ENCODE results near the gene NAA35. TPM values are rescaled to one million over a fixed set of nuclear protein-coding genes. Genes with fewer than 3 reads are reported as not detected.
"Not testable (repeated sequence)": the region's sequence is repeated elsewhere in the genome, so short reads cannot be mapped to it uniquely, and the experiment has no call there.

Gene NAA35
- total RNA-seq, 2 donors from 2014 or later = 16.7 to 26.2 TPM

- TF ChIP-seq POLR2AphosphoS5 (IDR thresholded peaks at IDR 0.05) = no peak
- TF ChIP-seq, protein P1, sequence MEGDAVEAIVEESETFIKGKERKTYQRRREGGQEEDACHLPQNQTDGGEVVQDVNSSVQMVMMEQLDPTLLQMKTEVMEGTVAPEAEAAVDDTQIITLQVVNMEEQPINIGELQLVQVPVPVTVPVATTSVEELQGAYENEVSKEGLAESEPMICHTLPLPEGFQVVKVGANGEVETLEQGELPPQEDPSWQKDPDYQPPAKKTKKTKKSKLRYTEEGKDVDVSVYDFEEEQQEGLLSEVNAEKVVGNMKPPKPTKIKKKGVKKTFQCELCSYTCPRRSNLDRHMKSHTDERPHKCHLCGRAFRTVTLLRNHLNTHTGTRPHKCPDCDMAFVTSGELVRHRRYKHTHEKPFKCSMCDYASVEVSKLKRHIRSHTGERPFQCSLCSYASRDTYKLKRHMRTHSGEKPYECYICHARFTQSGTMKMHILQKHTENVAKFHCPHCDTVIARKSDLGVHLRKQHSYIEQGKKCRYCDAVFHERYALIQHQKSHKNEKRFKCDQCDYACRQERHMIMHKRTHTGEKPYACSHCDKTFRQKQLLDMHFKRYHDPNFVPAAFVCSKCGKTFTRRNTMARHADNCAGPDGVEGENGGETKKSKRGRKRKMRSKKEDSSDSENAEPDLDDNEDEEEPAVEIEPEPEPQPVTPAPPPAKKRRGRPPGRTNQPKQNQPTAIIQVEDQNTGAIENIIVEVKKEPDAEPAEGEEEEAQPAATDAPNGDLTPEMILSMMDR (IDR thresholded peaks at IDR 0.05) = no peak
- no peak for TF ChIP-seq POLR2A (IDR thresholded peaks at IDR 0.05)
- no peak for DNase-seq (ENCODE audit: low spot score)
- 60% methylated on average over 6 of the region's 6 CpGs for WGBS
- Histone ChIP-seq H3K4me3 (no peak overlapping the region), H3K4me1 (replicated peaks) (peaks cover 7% of the 10 kb centered on the region), H3K36me3 (no peaks in the 10 kb centered on the region), H3K27ac (no peak overlapping the region), H3K9me3 (no peaks in the 10 kb centered on the region), H3K27me3 (replicated peaks; ENCODE audit: insufficient read depth) (no peaks in the 10 kb centered on the region)
- intact Hi-C loops (cut with DNase I) = no loop called here
These were observed 104.7 kb downstream of the NAA35 start for GRCh38 chr9:86045654-86046053.

DNA sequence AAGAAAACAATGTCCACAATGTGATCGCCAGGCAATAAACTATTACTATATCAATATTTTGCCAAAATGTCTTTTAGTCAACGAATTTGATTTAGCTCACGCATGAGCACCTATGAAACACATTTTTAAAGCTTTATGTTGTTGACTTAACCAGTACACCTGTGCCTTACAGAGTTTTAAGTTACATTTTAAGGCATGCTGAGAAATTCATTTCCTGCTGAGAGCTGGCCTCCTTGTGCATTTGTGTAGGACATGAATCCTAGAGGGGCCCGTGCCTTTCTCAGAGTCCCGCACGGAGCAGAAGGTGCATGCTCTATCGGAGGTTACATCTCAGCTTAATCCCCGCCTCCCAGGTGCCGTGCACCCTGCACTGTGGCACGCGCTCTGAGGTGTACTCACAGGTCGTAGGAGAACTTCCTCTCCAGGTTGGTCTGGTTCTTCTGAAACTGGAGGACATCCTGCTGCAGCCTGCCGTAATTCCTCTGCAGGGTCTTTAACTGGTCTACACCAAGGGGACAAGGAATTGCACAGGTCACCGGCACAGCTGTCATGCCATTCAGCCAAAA is 105.2 kb downstream of the NAA35 start:
- DNase-seq (ENCODE audit: low spot score) = peak; percentile 20
- Histone ChIP-seq H3K27ac (peak overlapping the region; percentile 5 to 14), H3K27me3 (replicated peaks; ENCODE audit: insufficient read depth) (no peaks in the 10 kb centered on the region), H3K9me3 (no peaks in the 10 kb centered on the region), H3K36me3 (no peaks in the 10 kb centered on the region), H3K4me1 (replicated peaks) (peaks cover 7% of the 10 kb centered on the region), H3K4me3 (no peak overlapping the region)
- 41% methylated on average over 14 of the region's 14 CpGs for WGBS
- intact Hi-C loops (cut with DNase I) = no loop called here
- TF ChIP-seq, protein P1 (IDR thresholded peaks at IDR 0.05) = no peak
- TF ChIP-seq POLR2AphosphoS5 (IDR thresholded peaks at IDR 0.05) = peak; percentile 39
- no peak for TF ChIP-seq POLR2A (IDR thresholded peaks at IDR 0.05)

- 51% methylated on average over 8 of the region's 8 CpGs for WGBS
- H3K9me3 ChIP-seq = no peaks in the 10 kb centered on the region
- peak overlapping the region; percentile 5 to 27 for H3K27ac ChIP-seq
- DNase-seq (ENCODE audit: low spot score) = no peak
- no peak for TF ChIP-seq POLR2AphosphoS5 (IDR thresholded peaks at IDR 0.05)
- TF ChIP-seq, protein P1 (IDR thresholded peaks at IDR 0.05) = peak in 1 of 4 experiments; percentile 2
- H3K4me1 ChIP-seq (replicated peaks) = peaks cover 7% of the 10 kb centered on the region
- H3K27me3 ChIP-seq (replicated peaks; ENCODE audit: insufficient read depth) = no peaks in the 10 kb centered on the region
- intact Hi-C loops (cut with DNase I) = no loop called here
- no peak overlapping the region for H3K4me3 ChIP-seq
- H3K36me3 ChIP-seq = no peaks in the 10 kb centered on the region
These were observed 106.0 kb downstream of the NAA35 start for GRCh38 chr9:86046930-86047341.

DNA sequence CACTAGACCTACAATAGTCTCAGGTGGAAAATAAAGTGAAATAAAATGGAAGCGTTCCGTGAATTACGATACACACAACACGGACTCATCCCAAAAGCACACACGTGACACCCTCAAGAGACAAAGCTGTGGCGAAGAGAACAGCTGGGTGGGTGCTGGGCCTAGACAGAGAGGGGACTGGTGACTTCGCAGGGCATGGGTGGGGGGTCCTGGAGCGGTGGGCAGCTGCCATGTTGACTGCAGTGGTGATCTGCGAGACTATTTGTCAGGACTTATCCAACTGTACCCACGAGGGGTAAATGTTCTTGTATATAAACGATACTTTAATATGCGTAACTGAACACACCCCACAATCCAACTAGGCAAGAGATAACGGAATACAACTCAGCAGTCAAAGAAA is 106.4 kb downstream of the NAA35 start:
- H3K27me3 ChIP-seq (replicated peaks; ENCODE audit: insufficient read depth) = no peaks in the 10 kb centered on the region
- TF ChIP-seq, protein P1 (IDR thresholded peaks at IDR 0.05) = no peak
- TF ChIP-seq POLR2A (IDR thresholded peaks at IDR 0.05) (no peak), POLR2AphosphoS5 (IDR thresholded peaks at IDR 0.05) (no peak)
- intact Hi-C loops (cut with DNase I) = no loop called here
- peaks cover 7% of the 10 kb centered on the region for H3K4me1 ChIP-seq (replicated peaks)
- WGBS = 94% methylated on average over 13 of the region's 13 CpGs
- H3K36me3 ChIP-seq = no peaks in the 10 kb centered on the region
- no peak for DNase-seq (ENCODE audit: low spot score)
- H3K9me3 ChIP-seq = no peaks in the 10 kb centered on the region
- peak overlapping the region in 1 of 2 donors; percentile 27 for H3K27ac ChIP-seq
- no peak overlapping the region for H3K4me3 ChIP-seq

DNA sequence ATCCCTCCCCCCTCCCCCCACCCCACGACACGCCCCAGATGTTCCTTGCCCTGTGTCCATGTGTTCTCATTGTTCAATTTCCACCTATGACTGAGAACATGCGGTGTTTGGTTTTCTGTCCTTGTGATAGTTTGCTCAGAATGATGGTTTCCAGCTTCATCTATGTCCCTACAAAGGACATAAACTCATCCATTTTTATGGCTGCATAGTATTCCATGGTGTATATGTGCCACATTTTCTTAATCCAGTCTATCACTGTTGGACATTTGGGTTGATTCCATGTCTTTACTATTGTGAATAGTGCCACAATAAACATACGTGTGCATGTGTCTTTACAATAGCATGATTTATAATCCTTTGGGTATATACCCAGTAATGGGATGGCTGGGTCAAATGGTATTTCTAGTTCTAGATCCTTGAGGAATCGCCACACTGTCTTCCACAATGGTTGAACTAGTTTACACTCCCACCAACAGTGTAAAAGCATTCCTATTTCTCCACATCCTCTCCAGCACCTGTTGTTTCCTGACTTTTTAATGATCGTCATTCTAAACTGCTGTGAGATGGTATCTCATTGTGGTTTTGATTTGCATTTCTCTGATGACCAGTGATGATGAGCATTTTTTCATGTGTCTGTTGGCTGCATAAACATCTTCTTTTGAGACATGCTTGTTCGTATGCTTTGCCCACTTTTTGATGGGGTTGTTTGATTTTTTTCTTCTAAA is 107.2 kb downstream of the NAA35 start:
- H3K4me1 ChIP-seq (replicated peaks); H3K9me3 ChIP-seq; DNase-seq (ENCODE audit: low spot score); H3K27ac ChIP-seq; intact Hi-C loops (cut with DNase I); H3K4me3 ChIP-seq; H3K36me3 ChIP-seq; H3K27me3 ChIP-seq (replicated peaks; ENCODE audit: insufficient read depth): not testable (repeated sequence)
- 84% methylated on average over 6 of the region's 7 CpGs for WGBS
